Neutrophil (primary cell): ENCODE data around the gene EIF5.

Experiments
- H3K27ac ChIP-seq: fragments of 200-600 bp; sonication (generic); 2 replicates; pipeline ENCODE4 v1.5.1; 2016; ENCODE audit warnings: mild to moderate bottlenecking, moderate library complexity
- H3K27me3 ChIP-seq: fragments of 200-600 bp; sonication (generic); 2 replicates; pipeline ENCODE4 v1.6.0; 2016; ENCODE audit warnings: mild to moderate bottlenecking
- H3K36me3 ChIP-seq: fragments of 200-600 bp; sonication (generic); 2 replicates; pipeline ENCODE4 v1.5.1; 2017
- H3K4me1 ChIP-seq, 2 experiments: fragments of 200-600 bp in 1 of 2; sonication (generic) in 1 of 2; 1 replicate in 1 of 2; 2 replicates in 1 of 2; pipeline versions ENCODE4 v1.5.1 to v1.6.1; 2013 to 2016; ENCODE audit warnings: low read depth in 1 of 2, low read length in 1 of 2, mild to moderate bottlenecking in 1 of 2, moderate library complexity in 1 of 2; ENCODE audit not compliant: control insufficient read depth in 1 of 2, insufficient read depth in 1 of 2
- H3K4me3 ChIP-seq, 2 experiments: fragments of 200-600 bp in 1 of 2; sonication (generic) in 1 of 2; 1 replicate in 1 of 2; 2 replicates in 1 of 2; pipeline ENCODE4 v1.5.1; 2013 to 2016; ENCODE audit warnings: low read depth in 1 of 2, low read length in 1 of 2, mild to moderate bottlenecking in 1 of 2, moderate library complexity in 1 of 2
- H3K9me3 ChIP-seq: fragments of 200-600 bp; sonication (generic); 2 replicates; pipeline ENCODE4 v1.5.1; 2016
- CTCF ChIP-seq: fragments of 200-600 bp; sonication (generic); IDR thresholded peaks from 2 replicates; pipeline ENCODE4 v1.5.1; 2016; ENCODE audit warnings: antibody characterized with exemption

The EIF5 gene

GRCh38 chr14:103301512-103302354 is 32.3 kb upstream of the EIF5 start:
- TF ChIP-seq CTCF = no peak
- no peak overlapping the region for H3K27ac ChIP-seq
- H3K27me3 ChIP-seq = no peaks in the 10 kb centered on the region
- H3K4me1 ChIP-seq = peaks cover 5 to 11% of the 10 kb centered on the region in 2 experiments
- no peaks in the 10 kb centered on the region for H3K9me3 ChIP-seq
- no peaks in the 10 kb centered on the region for H3K36me3 ChIP-seq
- H3K4me3 ChIP-seq = no peak overlapping the region

GRCh38 chr14:103302966-103303365 is 31.1 kb upstream of the EIF5 start:
- no peak for TF ChIP-seq CTCF
- no peaks in the 10 kb centered on the region for H3K36me3 ChIP-seq
- H3K4me1 ChIP-seq = peaks cover 5 to 11% of the 10 kb centered on the region in 2 experiments
- no peaks in the 10 kb centered on the region for H3K27me3 ChIP-seq
- peak overlapping the region; percentile 5 for H3K27ac ChIP-seq
- H3K4me3 ChIP-seq = no peak overlapping the region
- no peaks in the 10 kb centered on the region for H3K9me3 ChIP-seq

GRCh38 chr14:103304706-103305105 is 29.3 kb upstream of the EIF5 start:
- H3K27me3 ChIP-seq = no peaks in the 10 kb centered on the region
- peaks cover 5 to 11% of the 10 kb centered on the region in 2 experiments for H3K4me1 ChIP-seq
- no peaks in the 10 kb centered on the region for H3K9me3 ChIP-seq
- no peak for TF ChIP-seq CTCF
- no peak overlapping the region for H3K27ac ChIP-seq
- no peaks in the 10 kb centered on the region for H3K36me3 ChIP-seq
- no peak overlapping the region for H3K4me3 ChIP-seq

- H3K9me3 ChIP-seq = no peaks in the 10 kb centered on the region
- no peak overlapping the region for H3K4me3 ChIP-seq
- peaks cover 0 to 3% of the 10 kb centered on the region in 2 experiments for H3K4me1 ChIP-seq
- TF ChIP-seq CTCF = no peak
- no peaks in the 10 kb centered on the region for H3K27me3 ChIP-seq
- H3K36me3 ChIP-seq = no peaks in the 10 kb centered on the region
- no peak overlapping the region for H3K27ac ChIP-seq
Measured at GRCh38 chr14:103308717-103309616, 25.1 kb upstream of the EIF5 start.

- peaks cover 6% of the 10 kb centered on the region in 2 experiments for H3K4me1 ChIP-seq
- no peak overlapping the region for H3K27ac ChIP-seq
- no peaks in the 10 kb centered on the region for H3K27me3 ChIP-seq
- no peaks in the 10 kb centered on the region for H3K9me3 ChIP-seq
- TF ChIP-seq CTCF = no peak
- H3K36me3 ChIP-seq = no peaks in the 10 kb centered on the region
- H3K4me3 ChIP-seq = no peak overlapping the region
Measured at GRCh38 chr14:103310576-103311095, 23.4 kb upstream of the EIF5 start.
